ENCODE measurements around the gene CADPS2. TPM values are rescaled to one million over a fixed set of nuclear protein-coding genes. Genes with fewer than 3 reads are reported as not detected.

The CADPS2 gene
- total and polyA plus RNA-seq, 4 experiments from 2014 or later: not detected

DNA sequence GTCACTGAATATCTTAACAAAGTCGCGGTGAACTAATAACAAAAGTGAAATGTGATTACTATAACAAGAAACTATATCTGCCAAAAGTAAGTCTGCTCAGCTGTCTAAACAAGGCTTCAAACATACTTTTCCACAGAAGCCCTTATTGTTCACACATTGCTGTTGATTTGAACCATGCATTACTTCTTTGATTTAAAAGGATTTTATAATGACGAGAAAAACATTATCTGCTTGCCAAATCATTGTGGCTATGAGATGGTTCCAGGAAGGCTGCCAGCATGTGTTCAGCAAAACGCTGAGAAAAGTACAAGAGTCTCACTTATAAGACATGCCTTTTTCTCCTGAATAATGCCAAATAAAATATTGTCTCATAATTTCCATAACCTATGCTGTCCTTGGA, 211.8 kb downstream of the CADPS2 start:
- no peaks in the 10 kb centered on the region for H3K36me3 ChIP-seq (ENCODE audit: insufficient read depth, low read length)
- Mint-ChIP-seq H3K27me3 (no peaks in the 10 kb centered on the region), H3K36me3 (no peaks in the 10 kb centered on the region), H3K4me1 (no peaks in the 10 kb centered on the region), H3K9me3 (peaks cover 0 to 12% (median 4%) of the 10 kb centered on the region in 8 donors), H3K27ac (no peak overlapping the region), H3K4me3 (no peak overlapping the region)
- H3K27ac ChIP-seq (ENCODE audit: low read depth, low read length): no peak overlapping the region
- H3K9me3 ChIP-seq (ENCODE audit: control insufficient read depth in 1 of 2, low read length in 2 of 2): no peaks in the 10 kb centered on the region
- H3K4me3 ChIP-seq (ENCODE audit: low read length in 2 of 2): no peak overlapping the region
- no peak for DNase-seq
- CTCF ChIA-PET (ENCODE audit: partially characterized antibody): no interaction called here
- intact Hi-C loops (cut with micrococcal nuclease): no loop called here
- H3K4me1 ChIP-seq (ENCODE audit: insufficient read depth, low read length): no peaks in the 10 kb centered on the region
- H3K27me3 ChIP-seq (ENCODE audit: insufficient read depth, low read length): no peaks in the 10 kb centered on the region
- POLR2A ChIA-PET (ENCODE audit: partially characterized antibody): no interaction called here

DNA sequence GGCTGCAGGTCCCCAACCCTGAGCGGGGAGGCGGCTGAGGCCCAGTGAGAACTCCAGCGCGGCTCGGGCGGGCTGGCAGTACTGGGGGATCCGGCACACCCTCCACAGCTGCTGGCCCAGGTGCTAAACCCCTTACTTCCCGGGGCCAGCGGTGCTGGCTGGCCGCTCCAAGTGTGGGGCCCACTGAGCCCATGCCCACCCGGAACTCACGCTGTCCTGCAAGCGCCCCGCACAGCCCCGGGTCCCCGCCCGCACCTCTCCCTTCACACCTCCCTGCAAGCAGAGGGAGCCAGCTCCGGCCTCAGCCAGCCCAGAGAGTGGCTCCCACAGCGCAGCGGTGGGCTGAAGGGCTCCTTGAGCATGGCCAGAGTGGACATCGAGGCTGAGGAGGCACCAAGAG, 212.3 kb downstream of the CADPS2 start:
- Mint-ChIP-seq H3K4me3 (no peak overlapping the region), H3K9me3 (peaks cover 0 to 12% (median 1%) of the 10 kb centered on the region in 8 donors), H3K27ac (no peak overlapping the region), H3K27me3 (no peaks in the 10 kb centered on the region), H3K4me1 (no peaks in the 10 kb centered on the region), H3K36me3 (no peaks in the 10 kb centered on the region)
- Histone ChIP-seq H3K27me3 (ENCODE audit: insufficient read depth, low read length) (no peaks in the 10 kb centered on the region), H3K9me3 (ENCODE audit: control insufficient read depth in 1 of 2, low read length in 2 of 2) (no peaks in the 10 kb centered on the region), H3K36me3 (ENCODE audit: insufficient read depth, low read length) (no peaks in the 10 kb centered on the region), H3K27ac (ENCODE audit: low read depth, low read length) (no peak overlapping the region), H3K4me1 (ENCODE audit: insufficient read depth, low read length) (no peaks in the 10 kb centered on the region), H3K4me3 (ENCODE audit: low read length in 2 of 2) (no peak overlapping the region)
- DNase-seq: no peak
- ChIA-PET POLR2A (ENCODE audit: partially characterized antibody) (no interaction called here), CTCF (ENCODE audit: partially characterized antibody) (no interaction called here)
- intact Hi-C loops (cut with micrococcal nuclease): no loop called here

DNA sequence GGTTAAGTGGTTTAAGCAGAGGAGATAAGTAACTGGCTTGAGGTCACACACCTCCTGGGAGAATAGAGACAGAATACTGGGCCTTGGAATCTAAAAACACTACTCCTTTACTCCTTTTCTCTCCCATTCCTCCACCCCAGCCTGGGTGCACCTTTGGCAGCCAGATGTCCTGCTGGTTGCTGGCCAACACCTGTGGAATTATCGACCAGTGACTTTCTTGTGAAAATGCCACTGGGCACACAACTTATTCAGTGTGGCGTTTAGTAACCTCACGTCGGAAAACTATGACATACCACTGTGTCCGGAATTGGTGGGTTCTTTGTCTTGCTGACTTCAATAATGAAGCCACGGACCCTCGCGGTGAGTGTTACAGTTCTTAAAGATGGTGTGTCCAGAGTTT, 213.7 kb downstream of the CADPS2 start:
- intact Hi-C loops (cut with micrococcal nuclease): no loop called here

GRCh38 chr7:122663733-122664132, 222.5 kb downstream of the CADPS2 start:
- no peaks in the 10 kb centered on the region for H3K27me3 Mint-ChIP-seq
- H3K4me3 Mint-ChIP-seq: no peak overlapping the region
- H3K36me3 ChIP-seq (ENCODE audit: insufficient read depth, low read length): no peaks in the 10 kb centered on the region
- no peaks in the 10 kb centered on the region for H3K4me1 Mint-ChIP-seq
- no peak for DNase-seq
- peaks cover 0 to 14% (median 4%) of the 10 kb centered on the region in 8 donors for H3K9me3 Mint-ChIP-seq
- intact Hi-C loops (cut with micrococcal nuclease): no loop called here
- H3K4me3 ChIP-seq (ENCODE audit: low read length in 2 of 2): no peak overlapping the region
- no peak overlapping the region for H3K27ac ChIP-seq (ENCODE audit: low read depth, low read length)
- H3K4me1 ChIP-seq (ENCODE audit: insufficient read depth, low read length): no peaks in the 10 kb centered on the region
- no peaks in the 10 kb centered on the region for H3K27me3 ChIP-seq (ENCODE audit: insufficient read depth, low read length)
- ChIA-PET POLR2A (ENCODE audit: partially characterized antibody) (no interaction called here), CTCF (ENCODE audit: partially characterized antibody) (no interaction called here)
- H3K36me3 Mint-ChIP-seq: no peaks in the 10 kb centered on the region
- H3K27ac Mint-ChIP-seq: no peak overlapping the region
- H3K9me3 ChIP-seq (ENCODE audit: control insufficient read depth in 1 of 2, low read length in 2 of 2): no peaks in the 10 kb centered on the region

More for the DNA sequence above, 213.7 kb downstream of the CADPS2 start:
- no peak for DNase-seq
- no peak overlapping the region for H3K4me3 Mint-ChIP-seq
- no peaks in the 10 kb centered on the region for H3K36me3 ChIP-seq (ENCODE audit: insufficient read depth, low read length)
- no peak overlapping the region for H3K27ac ChIP-seq (ENCODE audit: low read depth, low read length)
- H3K4me1 Mint-ChIP-seq: no peaks in the 10 kb centered on the region
- H3K27ac Mint-ChIP-seq: no peak overlapping the region
- ChIA-PET POLR2A (ENCODE audit: partially characterized antibody) (no interaction called here), CTCF (ENCODE audit: partially characterized antibody) (no interaction called here)
- no peaks in the 10 kb centered on the region for H3K4me1 ChIP-seq (ENCODE audit: insufficient read depth, low read length)
- H3K36me3 Mint-ChIP-seq: no peaks in the 10 kb centered on the region
- H3K4me3 ChIP-seq (ENCODE audit: low read length in 2 of 2): no peak overlapping the region
- no peaks in the 10 kb centered on the region for H3K27me3 ChIP-seq (ENCODE audit: insufficient read depth, low read length)
- H3K9me3 Mint-ChIP-seq: peaks cover under 1 to 12% (median 5%) of the 10 kb centered on the region in 8 donors
- H3K27me3 Mint-ChIP-seq: no peaks in the 10 kb centered on the region
- H3K9me3 ChIP-seq (ENCODE audit: control insufficient read depth in 1 of 2, low read length in 2 of 2): no peaks in the 10 kb centered on the region

GRCh38 chr7:122658856-122659255, 227.4 kb downstream of the CADPS2 start:
- no peaks in the 10 kb centered on the region for H3K27me3 Mint-ChIP-seq
- H3K9me3 ChIP-seq (ENCODE audit: control insufficient read depth in 1 of 2, low read length in 2 of 2): no peaks in the 10 kb centered on the region
- intact Hi-C loops (cut with micrococcal nuclease): no loop called here
- no peak overlapping the region for H3K27ac ChIP-seq (ENCODE audit: low read depth, low read length)
- no peaks in the 10 kb centered on the region for H3K4me1 ChIP-seq (ENCODE audit: insufficient read depth, low read length)
- H3K36me3 ChIP-seq (ENCODE audit: insufficient read depth, low read length): no peaks in the 10 kb centered on the region
- H3K4me3 Mint-ChIP-seq: no peak overlapping the region
- CTCF ChIA-PET (ENCODE audit: partially characterized antibody): no interaction called here
- POLR2A ChIA-PET (ENCODE audit: partially characterized antibody): no interaction called here
- no peaks in the 10 kb centered on the region for H3K4me1 Mint-ChIP-seq
- H3K27me3 ChIP-seq (ENCODE audit: insufficient read depth, low read length): no peaks in the 10 kb centered on the region
- no peak for DNase-seq
- no peaks in the 10 kb centered on the region for H3K36me3 Mint-ChIP-seq
- H3K27ac Mint-ChIP-seq: no peak overlapping the region
- H3K9me3 Mint-ChIP-seq: peaks cover 0 to 9% (median 2%) of the 10 kb centered on the region in 8 donors
- H3K4me3 ChIP-seq (ENCODE audit: low read length in 2 of 2): no peak overlapping the region

DNA sequence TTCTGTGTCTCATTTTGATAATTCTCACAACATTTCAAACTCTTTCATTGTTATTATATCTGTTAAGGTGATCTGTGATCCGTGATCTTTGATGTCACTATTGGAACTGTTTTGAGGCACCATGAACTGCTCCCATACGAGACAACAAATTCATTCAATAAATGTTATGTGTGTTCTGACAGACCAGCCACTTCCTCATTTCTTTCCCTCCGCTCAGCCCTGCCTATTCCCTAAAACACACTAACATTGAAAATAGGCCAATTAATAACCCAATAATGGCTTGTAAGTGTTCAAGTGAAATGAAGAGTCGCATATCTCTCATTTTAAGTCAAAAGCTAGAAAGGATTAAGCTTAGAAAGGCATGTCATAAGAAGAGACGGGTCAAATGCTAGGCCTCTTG, 232.6 kb downstream of the CADPS2 start:
- H3K4me3 Mint-ChIP-seq: no peak overlapping the region
- Histone ChIP-seq H3K4me1 (ENCODE audit: insufficient read depth, low read length) (no peaks in the 10 kb centered on the region), H3K27me3 (ENCODE audit: insufficient read depth, low read length) (no peaks in the 10 kb centered on the region), H3K36me3 (ENCODE audit: insufficient read depth, low read length) (no peaks in the 10 kb centered on the region), H3K27ac (ENCODE audit: low read depth, low read length) (no peak overlapping the region), H3K9me3 (ENCODE audit: control insufficient read depth in 1 of 2, low read length in 2 of 2) (no peaks in the 10 kb centered on the region), H3K4me3 (ENCODE audit: low read length in 2 of 2) (no peak overlapping the region)
- no peaks in the 10 kb centered on the region for H3K27me3 Mint-ChIP-seq
- H3K27ac Mint-ChIP-seq: no peak overlapping the region
- H3K36me3 Mint-ChIP-seq: no peaks in the 10 kb centered on the region
- CTCF ChIA-PET (ENCODE audit: partially characterized antibody): no interaction called here
- no peaks in the 10 kb centered on the region for H3K4me1 Mint-ChIP-seq
- DNase-seq: no peak
- intact Hi-C loops (cut with micrococcal nuclease): no loop called here
- POLR2A ChIA-PET (ENCODE audit: partially characterized antibody): no interaction called here
- peaks cover 0 to 7% (median 4%) of the 10 kb centered on the region in 8 donors for H3K9me3 Mint-ChIP-seq

GRCh38 chr7:122652876-122653275, 233.4 kb downstream of the CADPS2 start:
- Mint-ChIP-seq H3K27me3 (no peaks in the 10 kb centered on the region), H3K4me1 (no peaks in the 10 kb centered on the region), H3K9me3 (peaks cover 0 to 7% (median 4%) of the 10 kb centered on the region in 8 donors), H3K4me3 (no peak overlapping the region), H3K27ac (no peak overlapping the region), H3K36me3 (no peaks in the 10 kb centered on the region)
- CTCF ChIA-PET (ENCODE audit: partially characterized antibody): no interaction called here
- no peak for DNase-seq
- intact Hi-C loops (cut with micrococcal nuclease): no loop called here
- H3K9me3 ChIP-seq (ENCODE audit: control insufficient read depth in 1 of 2, low read length in 2 of 2): no peaks in the 10 kb centered on the region
- H3K27ac ChIP-seq (ENCODE audit: low read depth, low read length): no peak overlapping the region
- H3K27me3 ChIP-seq (ENCODE audit: insufficient read depth, low read length): no peaks in the 10 kb centered on the region
- no peaks in the 10 kb centered on the region for H3K36me3 ChIP-seq (ENCODE audit: insufficient read depth, low read length)
- POLR2A ChIA-PET (ENCODE audit: partially characterized antibody): no interaction called here
- H3K4me3 ChIP-seq (ENCODE audit: low read length in 2 of 2): no peak overlapping the region
- no peaks in the 10 kb centered on the region for H3K4me1 ChIP-seq (ENCODE audit: insufficient read depth, low read length)

DNA sequence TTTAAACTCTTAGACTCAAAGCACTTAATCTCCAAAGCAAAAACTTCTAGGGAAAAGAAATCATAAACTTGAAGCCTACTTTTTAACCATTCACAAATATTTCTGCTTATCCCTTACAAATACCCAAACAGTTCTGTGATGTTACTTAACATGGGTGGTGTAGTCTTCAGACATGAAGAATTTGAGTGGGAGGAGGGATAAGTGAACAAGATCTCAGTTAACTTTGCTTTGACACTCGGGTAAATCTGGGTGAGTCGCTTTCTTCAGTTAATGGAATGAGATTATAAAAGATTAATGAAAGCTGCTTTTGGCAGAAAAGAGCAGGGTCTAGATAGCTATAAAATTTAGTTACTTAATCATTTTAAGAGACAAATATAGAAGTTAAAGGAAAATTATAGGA, 234.8 kb downstream of the CADPS2 start:
- intact Hi-C loops (cut with micrococcal nuclease): no loop called here
- Histone ChIP-seq H3K27ac (ENCODE audit: low read depth, low read length) (no peak overlapping the region), H3K9me3 (ENCODE audit: control insufficient read depth in 1 of 2, low read length in 2 of 2) (no peaks in the 10 kb centered on the region), H3K27me3 (ENCODE audit: insufficient read depth, low read length) (no peaks in the 10 kb centered on the region), H3K4me3 (ENCODE audit: low read length in 2 of 2) (no peak overlapping the region), H3K36me3 (ENCODE audit: insufficient read depth, low read length) (no peaks in the 10 kb centered on the region), H3K4me1 (ENCODE audit: insufficient read depth, low read length) (no peaks in the 10 kb centered on the region)
- Mint-ChIP-seq H3K27me3 (no peaks in the 10 kb centered on the region), H3K9me3 (peaks cover 0 to 6% (median 4%) of the 10 kb centered on the region in 8 donors), H3K27ac (no peak overlapping the region), H3K4me1 (no peaks in the 10 kb centered on the region), H3K4me3 (no peak overlapping the region), H3K36me3 (no peaks in the 10 kb centered on the region)
- ChIA-PET POLR2A (ENCODE audit: partially characterized antibody) (no interaction called here), CTCF (ENCODE audit: partially characterized antibody) (no interaction called here)
- DNase-seq: no peak
